Smooth muscle cell (in vitro differentiated cells): Measurements from ENCODE around the gene MTG2. TPM values are rescaled to one million over a fixed set of nuclear protein-coding genes. Genes with fewer than 3 reads are reported as not detected.
A peak's percentile ranks its signal among the peaks of the same experiment; 100 is the strongest.

Experiments used
- DNase-seq: peaks from one replicate; lab custom pipeline; 2025; ENCODE audit not compliant: unreplicated experiment; lab: John Stamatoyannopoulos, UW
- H2AFZ ChIP-seq: fragments of 200-600 bp; sonication (generic); 2 replicates; pipeline ENCODE4 v1.6.0; 2016; ENCODE audit warnings: antibody characterized with exemption, low read depth, mild to moderate bottlenecking
- H3F3A ChIP-seq: fragments of 200-600 bp; sonication (generic); 2 replicates; pipeline ENCODE4 v1.6.0; 2017; ENCODE audit warnings: antibody characterized with exemption, low read depth
- H3K27ac ChIP-seq: fragments of 200-600 bp; sonication (generic); 2 replicates; pipeline ENCODE4 v1.5.1; 2016; ENCODE audit warnings: low read depth, mild to moderate bottlenecking
- H3K27me3 ChIP-seq: fragments of 200-600 bp; sonication (generic); 2 replicates; pipeline ENCODE4 v1.6.1; 2016; ENCODE audit warnings: low read depth, mild to moderate bottlenecking
- H3K36me3 ChIP-seq: fragments of 200-600 bp; sonication (generic); 2 replicates; pipeline ENCODE4 v1.5.1; 2016; ENCODE audit warnings: low read depth
- H3K4me1 ChIP-seq: fragments of 200-600 bp; sonication (generic); 2 replicates; pipeline ENCODE4 v1.5.1; 2016; ENCODE audit warnings: low read depth
- H3K4me2 ChIP-seq: fragments of 200-600 bp; sonication (generic); 2 replicates; pipeline ENCODE4 v1.6.0; 2016; ENCODE audit warnings: mild to moderate bottlenecking
- H3K4me3 ChIP-seq: fragments of 200-600 bp; sonication (generic); 2 replicates; pipeline ENCODE4 v1.5.1; 2016; ENCODE audit warnings: mild to moderate bottlenecking
- H3K79me2 ChIP-seq: fragments of 200-600 bp; sonication (generic); 2 replicates; pipeline ENCODE4 v1.6.0; 2016; ENCODE audit warnings: low read depth, mild to moderate bottlenecking
- H3K9ac ChIP-seq: fragments of 200-600 bp; sonication (generic); 2 replicates; pipeline ENCODE4 v1.6.0; 2016; ENCODE audit warnings: low read depth
- H3K9me3 ChIP-seq: fragments of 200-600 bp; sonication (generic); replicated peaks from 2 replicates; pipeline ENCODE4 v1.5.1; 2016; ENCODE audit warnings: low read depth
- H4K20me1 ChIP-seq: fragments of 200-600 bp; sonication (generic); 2 replicates; pipeline ENCODE4 v1.6.0; 2016; ENCODE audit warnings: low read depth
- CTCF ChIP-seq: fragments of 200-600 bp; sonication (generic); IDR thresholded peaks from 2 replicates; pipeline ENCODE4 v1.5.1; 2017; ENCODE audit warnings: borderline replicate concordance, mild to moderate bottlenecking, antibody characterized with exemption; ENCODE audit not compliant: insufficient read depth, poor library complexity, severe bottlenecking
- WGBS: methylation state at CpG from one replicate; pipeline ENCODE4 v1.1.7; 2016; ENCODE audit warnings: low lambda C conversion rate; 5-methylcytosine and 5-hydroxymethylcytosine counted together
- polyA plus RNA-seq: library from polyadenylated mRNA; unstranded; fragments of >200 nt; fragmentation: Nextera tagmentation; extraction: Ambion mirVana; gene quantifications from 2 replicates; pipeline ENCODE4 v1.2.1, GENCODE V29; 2016
- total RNA-seq: library from RNA; depleted of rRNA; stranded (reverse); fragments of >200 nt; gene quantifications from 2 replicates; pipeline ENCODE4 v1.2.3, GENCODE V29; 2014

The MTG2 gene
- total and polyA plus RNA-seq, 2 experiments from 2014 or later = 17.9 to 21.9 TPM

GRCh38 chr20:62160876-62161275, 22.0 kb upstream of the MTG2 start:
- TF ChIP-seq CTCF = no peak
- Histone ChIP-seq H3F3A (no peaks in the 10 kb centered on the region), H3K27me3 (no peaks in the 10 kb centered on the region), H4K20me1 (peaks cover 50% of the 10 kb centered on the region), H3K9me3 (no peaks in the 10 kb centered on the region), H3K4me1 (no peaks in the 10 kb centered on the region), H3K9ac (no peak overlapping the region), H3K79me2 (peaks cover 20% of the 10 kb centered on the region), H2AFZ (no peak overlapping the region), H3K4me3 (no peak overlapping the region), H3K4me2 (no peak overlapping the region), H3K27ac (peak overlapping the region; percentile 63), H3K36me3 (no peaks in the 10 kb centered on the region)
- no peak for DNase-seq
- WGBS = 87% methylated on average over 8 of the region's 17 CpGs

- peaks cover 45% of the 10 kb centered on the region for H4K20me1 ChIP-seq
- H3K4me3 ChIP-seq = no peak overlapping the region
- no peaks in the 10 kb centered on the region for H3K4me1 ChIP-seq
- no peak overlapping the region for H3K4me2 ChIP-seq
- no peak overlapping the region for H2AFZ ChIP-seq
- H3K9ac ChIP-seq = no peak overlapping the region
- H3K9me3 ChIP-seq = no peaks in the 10 kb centered on the region
- no peaks in the 10 kb centered on the region for H3K27me3 ChIP-seq
- peaks cover 15% of the 10 kb centered on the region for H3K79me2 ChIP-seq
- H3F3A ChIP-seq = no peaks in the 10 kb centered on the region
- DNase-seq = no peak
- TF ChIP-seq CTCF = no peak
- 72% methylated on average over 17 of the region's 17 CpGs for WGBS
- peak overlapping the region; percentile 63 for H3K27ac ChIP-seq
- no peaks in the 10 kb centered on the region for H3K36me3 ChIP-seq
Measured at GRCh38 chr20:62161347-62161746, 21.5 kb upstream of the MTG2 start.

GRCh38 chr20:62162765-62163484, 19.9 kb upstream of the MTG2 start:
- H3K27ac ChIP-seq = no peak overlapping the region
- WGBS = 97% methylated on average over 31 of the region's 38 CpGs
- peaks cover 29% of the 10 kb centered on the region for H4K20me1 ChIP-seq
- no peak overlapping the region for H3K9ac ChIP-seq
- no peak for TF ChIP-seq CTCF
- H3K27me3 ChIP-seq = no peaks in the 10 kb centered on the region
- H2AFZ ChIP-seq = no peak overlapping the region
- H3K79me2 ChIP-seq = peaks cover 7% of the 10 kb centered on the region
- no peaks in the 10 kb centered on the region for H3F3A ChIP-seq
- H3K4me2 ChIP-seq = no peak overlapping the region
- H3K4me1 ChIP-seq = no peaks in the 10 kb centered on the region
- H3K36me3 ChIP-seq = no peaks in the 10 kb centered on the region
- no peaks in the 10 kb centered on the region for H3K9me3 ChIP-seq
- DNase-seq = no peak
- no peak overlapping the region for H3K4me3 ChIP-seq

- Histone ChIP-seq H3K36me3 (no peaks in the 10 kb centered on the region), H3K4me2 (no peak overlapping the region), H3K4me1 (no peaks in the 10 kb centered on the region), H3K9ac (no peak overlapping the region), H3F3A (no peaks in the 10 kb centered on the region), H3K27ac (no peak overlapping the region), H3K79me2 (peaks cover 2% of the 10 kb centered on the region), H3K4me3 (no peak overlapping the region), H2AFZ (no peak overlapping the region), H3K9me3 (no peaks in the 10 kb centered on the region), H4K20me1 (peaks cover 24% of the 10 kb centered on the region), H3K27me3 (no peaks in the 10 kb centered on the region)
- DNase-seq = no peak
- no peak for TF ChIP-seq CTCF
- WGBS = 98% methylated on average over 21 of the region's 25 CpGs
Measured at GRCh38 chr20:62163485-62163865, 19.4 kb upstream of the MTG2 start.
